GM21360 (cell line): Measurements from ENCODE around the gene BST2.

Experiments
- ATAC-seq: cut with Tn5 transposase; IDR thresholded peaks from one replicate; pipeline ENCODE4 v1.9.1; 2021; ENCODE audit warnings: mild to moderate bottlenecking, moderate library complexity; ENCODE audit not compliant: unreplicated experiment

BST2 gene, protein sequence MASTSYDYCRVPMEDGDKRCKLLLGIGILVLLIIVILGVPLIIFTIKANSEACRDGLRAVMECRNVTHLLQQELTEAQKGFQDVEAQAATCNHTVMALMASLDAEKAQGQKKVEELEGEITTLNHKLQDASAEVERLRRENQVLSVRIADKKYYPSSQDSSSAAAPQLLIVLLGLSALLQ

GRCh38 chr19:17405250-17406045, at the start of gene BST2:
Gene BST2 (minus strand): TSS chr19:17405630. CDS start chr19:17405575, 55 bp downstream.
- ATAC-seq: peak; percentile 70

DNA sequence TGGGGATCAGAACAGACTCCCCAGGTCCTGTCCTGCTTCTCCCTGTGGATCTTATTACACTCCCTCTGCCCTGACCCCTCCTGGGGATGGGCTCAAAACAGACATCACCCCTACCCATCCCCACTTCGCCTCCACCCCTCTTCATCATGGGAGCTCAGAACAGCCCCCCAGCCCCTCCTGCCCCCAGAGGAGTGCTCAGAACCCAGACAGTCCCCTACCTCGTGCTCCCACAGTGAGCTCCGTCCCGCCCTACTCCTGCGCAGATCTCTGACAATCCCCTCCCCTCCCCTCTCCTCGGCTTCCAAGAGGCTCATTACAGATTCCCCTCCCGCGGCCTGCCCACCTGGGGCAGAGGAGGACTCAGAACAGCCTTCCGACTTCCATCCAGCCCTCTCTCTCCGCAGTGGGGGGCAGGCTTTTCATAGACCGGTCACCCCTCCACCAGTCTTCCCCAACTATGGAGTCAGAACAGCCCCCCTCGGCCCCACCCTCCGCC, 49.2 kb upstream of the BST2 start:
- no peak for ATAC-seq

GRCh38 chr19:17451820-17452219, 46.4 kb upstream of the BST2 start:
- ATAC-seq: no peak

- ATAC-seq: no peak
These were observed 45.0 kb upstream of the BST2 start for GRCh38 chr19:17450264-17451075.

DNA sequence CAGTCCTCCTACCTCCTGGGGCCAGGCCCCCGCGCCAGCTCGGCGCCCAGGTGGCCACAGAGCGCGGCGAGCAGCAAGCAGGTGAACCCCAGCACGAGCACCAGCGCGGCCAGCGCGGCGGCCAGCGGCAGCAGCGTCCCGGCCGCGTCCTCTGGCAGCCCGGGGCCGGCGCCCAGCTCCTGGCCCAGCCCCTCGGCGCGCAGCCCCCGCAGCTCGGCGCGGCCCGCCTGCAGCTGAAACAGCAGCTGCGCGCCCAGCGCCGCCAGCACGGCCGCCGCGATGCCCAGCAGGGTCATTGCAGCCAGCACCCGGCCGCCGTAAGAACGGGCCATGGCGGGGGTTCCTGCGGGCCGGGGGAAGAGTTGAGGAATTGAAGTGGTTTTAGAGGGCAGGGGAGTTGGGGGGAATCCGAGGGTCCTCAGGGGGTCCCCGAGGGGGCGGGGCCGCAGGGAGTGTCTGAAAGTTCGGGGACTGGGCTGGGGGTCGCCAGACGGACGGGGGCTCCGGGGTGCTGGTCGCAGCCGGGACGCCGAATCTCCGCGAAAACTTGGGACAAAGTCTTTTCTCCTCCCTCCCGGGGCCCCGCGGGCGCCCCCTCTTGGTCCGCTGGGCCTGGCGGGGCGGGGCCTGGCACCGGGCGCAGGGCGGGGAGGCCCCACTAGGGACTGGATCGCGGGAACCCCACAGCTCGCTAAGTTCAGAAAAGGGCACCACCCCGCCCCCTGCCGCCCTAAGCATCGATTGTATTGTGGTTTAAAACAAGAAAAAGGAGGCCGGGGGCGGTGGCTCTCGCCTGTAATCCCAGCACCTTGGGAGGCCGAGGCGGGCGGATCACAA, 42.9 kb upstream of the BST2 start, which contains the start of gene TMEM221:
Gene TMEM221, minus strand, starts transcription at position 538 of the 837 bp plus-strand sequence. Its CDS starts 206 bp downstream, at position 332.
- ATAC-seq: no peak

GRCh38 chr19:17447704-17448130, 42.3 kb upstream of the BST2 start:
- ATAC-seq: no peak

DNA sequence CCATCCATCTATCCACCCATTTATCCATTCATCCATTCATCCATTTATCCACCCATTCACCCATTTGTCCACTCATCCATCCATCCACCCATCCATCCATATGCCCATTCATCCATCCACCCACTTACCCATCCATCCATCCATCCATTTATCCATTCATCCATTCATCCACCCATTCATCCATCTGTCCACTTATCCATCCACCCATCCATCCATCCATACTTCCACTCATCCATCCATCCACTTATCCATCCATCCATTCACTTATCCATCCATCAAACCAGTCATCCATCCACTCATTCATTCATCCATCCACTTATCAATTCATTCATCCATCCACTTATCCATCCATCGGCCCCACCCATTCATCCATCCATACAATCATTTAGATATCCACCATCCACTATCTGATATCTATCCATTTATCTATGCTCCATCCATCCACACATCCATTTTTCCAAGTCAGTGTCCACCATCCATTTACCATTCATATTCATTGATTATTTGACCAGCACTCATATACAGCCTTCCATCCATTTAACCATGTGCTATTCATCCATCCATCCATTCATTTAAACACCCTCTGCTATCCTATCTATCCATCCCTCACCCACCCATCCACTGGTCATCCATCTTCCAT, 40.2 kb upstream of the BST2 start:
- no peak for ATAC-seq

GRCh38 chr19:17441241-17442021, 36.0 kb upstream of the BST2 start:
- no peak for ATAC-seq

DNA sequence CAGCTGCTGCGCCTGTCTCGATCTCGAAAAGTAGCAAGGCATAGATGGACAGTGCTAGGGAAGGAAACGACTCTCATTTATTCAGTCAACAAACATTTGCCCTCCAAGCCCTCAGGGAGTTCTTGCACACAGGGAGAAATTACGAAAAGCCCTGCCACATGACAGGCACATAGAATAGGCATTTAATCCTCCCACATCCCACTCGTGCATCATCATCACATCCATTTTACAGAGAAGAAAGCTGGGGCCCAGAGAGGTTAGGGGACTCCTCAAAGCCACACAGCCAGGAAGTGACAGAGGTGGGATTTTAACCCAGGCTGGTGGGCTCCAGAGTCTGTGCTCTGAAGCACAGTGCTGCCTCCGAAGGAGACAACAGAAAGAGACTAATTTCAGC, 31.4 kb upstream of the BST2 start:
- no peak for ATAC-seq

GRCh38 chr19:17436094-17436873, 30.9 kb upstream of the BST2 start:
- ATAC-seq: no peak

- ATAC-seq: no peak
These were observed 29.8 kb upstream of the BST2 start for GRCh38 chr19:17435218-17435617.

GRCh38 chr19:17431417-17431816, 26.0 kb upstream of the BST2 start:
- ATAC-seq: no peak

DNA sequence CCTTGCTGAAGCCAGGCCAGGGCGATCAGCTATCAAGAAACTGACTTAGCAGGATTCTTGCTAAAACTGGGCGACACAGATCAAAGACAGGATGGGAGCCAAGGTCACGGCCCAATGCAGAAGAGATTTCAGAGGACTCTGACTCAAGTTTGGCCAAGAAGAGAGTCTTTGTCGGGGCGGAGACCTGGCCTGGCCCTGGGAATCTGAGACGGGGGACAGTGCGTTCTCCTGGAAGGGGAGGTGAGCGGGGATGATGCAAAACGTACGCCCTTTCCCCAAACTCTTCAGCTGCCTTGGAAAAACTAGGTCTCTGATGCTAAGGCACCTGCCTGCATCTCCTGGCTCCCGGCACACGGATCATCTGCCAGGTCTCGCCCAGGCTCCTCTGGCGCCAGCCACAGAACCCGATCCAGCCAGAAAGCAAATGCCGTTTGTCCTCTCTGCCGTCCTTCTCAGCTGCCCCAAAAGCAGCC, 24.2 kb upstream of the BST2 start:
- no peak for ATAC-seq

DNA sequence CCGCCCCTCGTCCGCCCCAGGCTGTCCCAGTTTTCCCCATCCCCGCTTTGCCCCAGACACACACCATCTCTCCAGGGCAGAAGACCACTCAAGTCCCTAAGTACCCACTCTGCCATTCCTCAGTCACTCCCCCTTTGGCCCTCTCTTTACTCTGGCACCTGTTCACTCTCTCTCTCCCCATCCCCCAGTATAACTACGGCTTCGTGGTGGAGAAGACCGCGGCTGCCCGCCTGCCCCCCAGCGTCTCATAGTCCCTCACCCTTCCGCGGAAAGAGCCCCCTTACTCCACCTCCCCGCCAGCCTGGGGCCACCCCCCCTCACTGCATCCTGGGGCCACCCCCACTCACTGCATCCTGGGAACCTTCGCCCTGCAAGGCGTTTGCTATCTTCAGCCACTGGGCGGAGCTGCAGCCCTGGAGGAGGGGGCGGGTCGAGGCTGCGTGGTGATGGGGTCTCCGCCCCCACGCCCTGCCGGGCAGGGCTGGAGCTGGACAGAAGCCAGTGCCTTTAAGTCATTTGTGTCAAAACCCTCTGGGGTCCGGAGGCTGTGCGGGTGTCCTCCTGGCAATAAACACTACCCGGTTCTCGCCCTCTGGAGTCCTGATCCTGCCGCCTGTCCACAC, 19.4 kb upstream of the BST2 start:
- ATAC-seq: no peak

DNA sequence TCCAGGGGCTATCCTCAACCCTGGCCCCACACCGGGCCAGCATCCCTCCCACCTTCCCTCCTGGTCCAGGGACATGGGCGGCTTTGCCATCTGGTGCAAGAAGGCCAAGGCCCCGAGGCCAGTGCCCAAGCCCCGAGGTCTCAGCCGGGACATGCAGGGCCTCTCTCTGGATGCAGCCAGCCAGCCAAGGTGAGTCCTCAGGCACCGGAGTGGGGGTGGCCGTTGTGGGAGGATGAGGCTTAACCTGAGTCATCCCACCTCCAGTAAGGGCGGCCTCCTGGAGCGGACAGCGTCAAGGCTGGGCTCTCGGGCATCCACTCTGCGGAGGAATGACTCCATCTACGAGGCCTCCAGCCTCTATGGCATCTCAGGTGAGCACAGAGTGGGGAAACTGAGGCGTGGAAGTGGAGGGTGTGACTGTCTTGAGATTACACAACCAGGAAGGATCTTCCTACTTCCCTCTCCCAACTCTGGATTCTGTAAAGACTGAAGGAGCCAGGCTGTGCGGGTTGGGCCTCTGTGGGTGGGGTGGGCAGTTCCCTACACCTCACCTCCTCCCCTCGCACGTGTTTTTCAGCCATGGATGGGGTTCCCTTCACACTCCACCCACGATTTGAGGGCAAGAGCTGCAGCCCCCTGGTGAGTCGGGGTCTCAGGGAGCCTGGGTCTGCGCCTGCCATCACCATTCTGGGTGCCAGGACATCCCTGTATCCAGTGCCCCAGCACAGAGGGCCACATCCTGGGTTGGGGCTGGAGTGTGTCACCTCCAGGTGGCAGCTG, 18.2 kb upstream of the BST2 start:
- no peak for ATAC-seq

GRCh38 chr19:17421942-17422341, 16.5 kb upstream of the BST2 start:
- ATAC-seq: no peak

GRCh38 chr19:17420475-17420924, 15.1 kb upstream of the BST2 start:
- peak; percentile 11 for ATAC-seq
